H1 (cell line): ENCODE results near the gene MKLN1. TPM values are rescaled to one million over a fixed set of nuclear protein-coding genes. Genes with fewer than 3 reads are reported as not detected.

Source experiments
- CTCF ChIA-PET: fragments of 300-600 bp; sonication (Branson Sonifier 250); formaldehyde crosslinking; loops from one replicate; lab custom pipeline; 2021; ENCODE audit not compliant: partially characterized antibody; lab: Charles Lee
- POLR2A ChIA-PET: fragments of 300-600 bp; sonication (Branson Sonifier 250); formaldehyde crosslinking; loops from one replicate; lab custom pipeline; 2021; ENCODE audit warnings: inconsistent platforms; ENCODE audit not compliant: partially characterized antibody; lab: Charles Lee
- DNase-seq, 2 experiments: peaks; one replicate each; pipeline versions ENCODE4 v3.0.0 to v3.0.0-alpha.2; 2010 to 2022; ENCODE audit warnings: low spot score in 2 of 2, low read depth in 1 of 2, mixed read lengths in 1 of 2
- FAIRE-seq: peaks from 2 replicates; lab custom pipeline; 2011; peaks lifted over from hg19 to GRCh38; lab: Jason Lieb, UNC
- H2AFZ ChIP-seq: 2 replicates; pipeline ENCODE4 v1.8.1; 2012; ENCODE audit warnings: low read length, inconsistent platforms
- H2AK5ac ChIP-seq: 2 replicates; pipeline ENCODE4 v1.6.1; 2013; ENCODE audit warnings: low read depth, low read length
- H2BK120ac ChIP-seq: replicated peaks from 2 replicates; pipeline ENCODE3; 2013; ENCODE audit warnings: low read depth, low read length, inconsistent platforms
- H2BK12ac ChIP-seq: 2 replicates; pipeline ENCODE4 v1.6.1; 2013; ENCODE audit warnings: low read depth, low read length
- H2BK15ac ChIP-seq: 2 replicates; pipeline ENCODE4 v1.6.1; 2013; ENCODE audit warnings: low read length
- H2BK20ac ChIP-seq: 2 replicates; pipeline ENCODE4 v1.6.1; 2013; ENCODE audit warnings: low read length
- H2BK5ac ChIP-seq: 2 replicates; pipeline ENCODE4 v1.6.1; 2013; ENCODE audit warnings: low read depth, low read length
- H3K14ac ChIP-seq: 2 replicates; pipeline ENCODE4 v1.6.1; 2013; ENCODE audit warnings: inconsistent platforms; ENCODE audit not compliant: insufficient read length
- H3K18ac ChIP-seq: 2 replicates; pipeline ENCODE4 v1.6.1; 2013; ENCODE audit warnings: low read length; ENCODE audit errors: extremely low read depth
- H3K23ac ChIP-seq: 2 replicates; pipeline ENCODE4 v1.6.1; 2013; ENCODE audit warnings: inconsistent platforms; ENCODE audit not compliant: insufficient read length
- H3K23me2 ChIP-seq: 2 replicates; pipeline ENCODE4 v1.6.1; 2013; ENCODE audit warnings: low read depth, low read length
- H3K27ac ChIP-seq: 2 replicates; pipeline ENCODE4 v1.6.1; 2011; ENCODE audit warnings: low read depth, low read length, inconsistent platforms
- H3K27me3 ChIP-seq, 4 experiments: replicated peaks in 1 of 4; 1 replicate in 1 of 4; 2 replicates in 3 of 4; pipeline versions ENCODE4 v1.6.1 to v1.8.1; 2011 to 2013; ENCODE audit warnings: low read length in 3 of 4, mild to moderate bottlenecking in 3 of 4, inconsistent platforms in 2 of 4, mixed read lengths in 2 of 4, moderate library complexity in 1 of 4; ENCODE audit not compliant: control insufficient read depth in 3 of 4, insufficient read depth in 3 of 4; ENCODE audit errors: extremely low read depth in 1 of 4
- H3K36me3 ChIP-seq, 4 experiments: 2 replicates each; pipeline versions ENCODE4 v1.6.1 to v1.8.1; 2011 to 2013; ENCODE audit warnings: mild to moderate bottlenecking in 4 of 4, low read length in 3 of 4, moderate library complexity in 2 of 4, control low read depth in 1 of 4, inconsistent platforms in 1 of 4; ENCODE audit not compliant: insufficient read depth in 4 of 4, control insufficient read depth in 2 of 4
- H3K4ac ChIP-seq: replicated peaks from 2 replicates; pipeline ENCODE3; 2013; ENCODE audit warnings: low read length, low read depth, mixed read lengths, inconsistent platforms; ENCODE audit not compliant: insufficient read length
- H3K4me1 ChIP-seq, 4 experiments: replicated peaks in 1 of 4; 1 replicate in 1 of 4; 2 replicates in 3 of 4; pipeline versions ENCODE4 v1.6.1 to v1.8.1; 2011 to 2013; ENCODE audit warnings: low read length in 3 of 4, inconsistent platforms in 2 of 4, mixed read lengths in 1 of 4; ENCODE audit not compliant: insufficient read depth in 4 of 4, control insufficient read depth in 3 of 4
- H3K4me2 ChIP-seq, 2 experiments: 2 replicates each; pipeline versions ENCODE4 v1.6.1 to v1.8.1; 2011 to 2013; ENCODE audit warnings: low read depth in 2 of 2, low read length in 2 of 2, control low read depth in 1 of 2, inconsistent platforms in 1 of 2, mild to moderate bottlenecking in 1 of 2; ENCODE audit not compliant: insufficient read depth in 1 of 2
- H3K4me3 ChIP-seq, 4 experiments: fragments of 200-600, 300-600 bp in 1 of 4; sonication (generic), shearing (Covaris generic), sonication (Bioruptor Twin) in 1 of 4; 2 replicates each; pipeline versions ENCODE4 v1.5.1 to v1.8.1; 2011 to 2016; ENCODE audit warnings: low read length in 4 of 4, low read depth in 3 of 4, control low read depth in 2 of 4, inconsistent platforms in 2 of 4, mild to moderate bottlenecking in 2 of 4, mixed read lengths in 1 of 4, moderate library complexity in 1 of 4; ENCODE audit not compliant: insufficient read depth in 2 of 4; ENCODE audit errors: extremely low read depth in 1 of 4
- H3K56ac ChIP-seq: replicated peaks from 2 replicates; pipeline ENCODE3; 2013; ENCODE audit warnings: low read depth, mild to moderate bottlenecking, mixed read lengths, low read length, inconsistent platforms; ENCODE audit not compliant: insufficient read length
- H3K79me1 ChIP-seq: 2 replicates; pipeline ENCODE4 v1.6.1; 2013; ENCODE audit warnings: low read depth, low read length, control low read depth
- H3K79me2 ChIP-seq, 2 experiments: 2 replicates each; pipeline versions ENCODE4 v1.6.1 to v1.8.1; 2012 to 2013; ENCODE audit warnings: low read length in 2 of 2, mild to moderate bottlenecking in 2 of 2, inconsistent platforms in 1 of 2; ENCODE audit not compliant: insufficient read depth in 2 of 2, control insufficient read depth in 1 of 2
- H3K9ac ChIP-seq, 4 experiments: replicated peaks in 1 of 4; 1 replicate in 1 of 4; 2 replicates in 3 of 4; pipeline versions ENCODE4 v1.6.1 to v1.8.1; 2011 to 2013; ENCODE audit warnings: low read depth in 3 of 4, low read length in 3 of 4, control low read depth in 2 of 4, mild to moderate bottlenecking in 2 of 4, moderate library complexity in 2 of 4, inconsistent platforms in 1 of 4; ENCODE audit errors: extremely low read depth in 1 of 4
- H3K9me3 ChIP-seq, 2 experiments: 2 replicates each; pipeline versions ENCODE4 v1.6.1 to v1.8.1; 2012 to 2013; ENCODE audit warnings: mild to moderate bottlenecking in 2 of 2, moderate library complexity in 2 of 2, control low read depth in 1 of 2, inconsistent platforms in 1 of 2, low read depth in 1 of 2, low read length in 1 of 2, mixed read lengths in 1 of 2; ENCODE audit not compliant: insufficient read depth in 2 of 2
- H4K20me1 ChIP-seq, 2 experiments: replicated peaks in 1 of 2; 2 replicates each; pipeline versions ENCODE3 to v1.8.1; 2011 to 2013; ENCODE audit warnings: inconsistent platforms in 2 of 2, low read length in 2 of 2, mild to moderate bottlenecking in 1 of 2; ENCODE audit not compliant: insufficient read depth in 2 of 2, control insufficient read depth in 1 of 2
- H4K5ac ChIP-seq: 2 replicates; pipeline ENCODE4 v1.6.1; 2013; ENCODE audit warnings: low read length, low read depth, mixed read lengths, inconsistent platforms; ENCODE audit not compliant: insufficient read length
- H4K8ac ChIP-seq: 2 replicates; pipeline ENCODE4 v1.8.0; 2013; ENCODE audit warnings: mild to moderate bottlenecking, moderate library complexity, low read length, inconsistent platforms; ENCODE audit not compliant: insufficient read depth; ENCODE audit errors: extremely low read depth
- H4K91ac ChIP-seq: replicated peaks from 2 replicates; pipeline ENCODE3; 2013; ENCODE audit warnings: low read length, mixed read lengths, inconsistent platforms; ENCODE audit not compliant: insufficient read length
- BACH1 ChIP-seq: IDR thresholded peaks from 2 replicates; pipeline ENCODE4 v1.6.1; 2012; ENCODE audit warnings: low read length, improper control_type of control experiment
- BCL11A ChIP-seq, 2 experiments: IDR thresholded peaks; one replicate each; pipeline ENCODE4 v1.6.1; 2011; ENCODE audit warnings: low read depth in 2 of 2, low read length in 2 of 2, mild to moderate bottlenecking in 2 of 2
- CHD2 ChIP-seq: IDR thresholded peaks from 2 replicates; pipeline ENCODE4 v1.6.1; 2012; ENCODE audit warnings: low read length, improper control_type of control experiment
- GTF2F1 ChIP-seq: IDR thresholded peaks from 2 replicates; pipeline ENCODE4 v1.6.1; 2012; ENCODE audit warnings: low read depth, low read length, improper control_type of control experiment, borderline replicate concordance
- KDM5A ChIP-seq: fragments of 200-600 bp; IDR thresholded peaks from 2 replicates; pipeline ENCODE4 v1.7.1; 2012; ENCODE audit warnings: mild to moderate bottlenecking, low read length, inconsistent platforms, mixed read lengths
- MAFK ChIP-seq: IDR thresholded peaks from 2 replicates; pipeline ENCODE4 v1.6.1; 2012; ENCODE audit warnings: low read depth, mild to moderate bottlenecking, improper control_type of control experiment, low read length
- PHF8 ChIP-seq: fragments of 200-600 bp; sonication (generic); conservative IDR thresholded peaks from 2 replicates; pipeline ENCODE4 v1.7.1; 2012; ENCODE audit warnings: low read depth, mild to moderate bottlenecking, inconsistent platforms, low read length, moderate library complexity
- RBBP5 ChIP-seq: IDR thresholded peaks from 2 replicates; pipeline ENCODE4 v1.7.1; 2012; ENCODE audit warnings: low read depth, mild to moderate bottlenecking, inconsistent platforms, low read length, moderate library complexity, borderline replicate concordance
- SIRT6 ChIP-seq: IDR thresholded peaks from one replicate; pipeline ENCODE4 v1.7.1; 2012; ENCODE audit warnings: low read length, inconsistent platforms
- TEAD4 ChIP-seq: IDR thresholded peaks from 2 replicates; pipeline ENCODE4 v1.6.1; 2012; ENCODE audit warnings: low read depth, low read length, inconsistent platforms, mixed read lengths
- YY1 ChIP-seq: IDR thresholded peaks from 2 replicates; pipeline ENCODE4 v1.6.1; 2011; ENCODE audit warnings: low read depth, mild to moderate bottlenecking, low read length
- WGBS, 2 experiments: shearing (Covaris generic) in 1 of 2; methylation state at CpG; one replicate each; pipeline versions ENCODE4 v1.1.6 to v1.1.7; 2013 to 2015; ENCODE audit warnings: low lambda C conversion rate in 2 of 2, mixed read lengths in 2 of 2, inconsistent platforms in 1 of 2, low coverage in 1 of 2, missing lambda C conversion rate in 1 of 2; ENCODE audit not compliant: insufficient replicate concordance in 2 of 2, insufficient coverage in 1 of 2, insufficient read length in 1 of 2; ENCODE audit errors: extremely low coverage in 1 of 2, missing lambda C conversion rate in 1 of 2; 5-methylcytosine and 5-hydroxymethylcytosine counted together
- polyA plus RNA-seq, 7 experiments: library from polyadenylated mRNA; depleted of rRNA in 3 of 7; stranded (reverse) in 5 of 7; unstranded in 2 of 7; fragments of >200 nt in 5 of 7; fragments of 200-250 nt in 2 of 7; gene quantifications; 1 replicate in 5 of 7; 2 replicates in 1 of 7; 4 replicates in 1 of 7; pipeline versions ENCODE4 v1.2.1 to v1.2.3, GENCODE V29; 2011 to 2013; ENCODE audit warnings: missing spikeins in 2 of 7, mixed read lengths in 2 of 7
- total RNA-seq: library from RNA; stranded (reverse); fragmentation: NEBNext Ultra II Directional; extraction: Animal tissue kit (Norgen Biotek cat#: 25700); gene quantifications from 2 replicates; pipeline ENCODE4 v1.2.1, GENCODE V29; 2021

MKLN1 gene
- total and polyA plus RNA-seq, 2 of the 8 experiments (the other 6 are each of a cell fraction or from before 2014, with no cell fraction given), result 22.3 to 50.9 TPM

DNA sequence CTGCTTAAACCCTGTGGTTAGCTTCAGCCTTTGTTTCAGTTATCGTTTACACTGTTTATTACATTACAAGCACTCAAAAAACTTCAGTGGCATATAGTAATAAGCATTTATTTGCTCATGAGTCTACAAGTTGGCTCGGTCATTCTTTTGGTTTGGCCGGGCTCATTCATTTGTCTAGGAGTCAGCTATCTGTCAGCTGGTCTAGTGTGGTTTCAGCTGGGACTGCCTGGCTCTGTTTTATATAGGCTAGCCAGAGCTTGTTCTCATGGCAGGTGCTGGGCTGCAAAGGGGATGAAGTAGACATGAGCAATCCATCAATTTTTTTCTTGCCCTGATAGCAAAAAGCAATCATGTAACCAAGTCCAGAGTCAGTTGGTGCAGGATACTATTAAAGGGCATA, 103.6 kb downstream of the MKLN1 start:
- no peak overlapping the region for H3K27ac ChIP-seq
- no peak overlapping the region for H3K18ac ChIP-seq
- no peaks in the 10 kb centered on the region for H3K4me1 ChIP-seq
- no peak overlapping the region for H2AFZ ChIP-seq
- no peak overlapping the region for H2BK5ac ChIP-seq
- H4K8ac ChIP-seq, result no peak overlapping the region
- H3K4me2 ChIP-seq, result no peak overlapping the region
- no peak overlapping the region for H3K4me3 ChIP-seq
- H3K23me2 ChIP-seq, result no peaks in the 10 kb centered on the region
- H2BK15ac ChIP-seq, result no peak overlapping the region
- no peaks in the 10 kb centered on the region for H4K20me1 ChIP-seq
- H2BK20ac ChIP-seq, result no peak overlapping the region
- H3K79me2 ChIP-seq, result no peaks in the 10 kb centered on the region
- 91% methylated on average over 3 of the region's 3 CpGs; no CpG with 5 or more reads in 1 of the 2 experiments for WGBS, 2 experiments
- no peaks in the 10 kb centered on the region for H3K27me3 ChIP-seq
- no peak overlapping the region for H4K91ac ChIP-seq
- H2BK120ac ChIP-seq, result no peak overlapping the region
- DNase-seq (no peak), FAIRE-seq (no peak)
- H2BK12ac ChIP-seq, result no peak overlapping the region
- H3K14ac ChIP-seq, result no peak overlapping the region
- H3K9ac ChIP-seq, result no peak overlapping the region
- peaks cover 0 to 17% (median 3%) of the 10 kb centered on the region in 4 experiments; a peak in 3 of 8 replicates for H3K36me3 ChIP-seq
- no peak overlapping the region for H3K23ac ChIP-seq
- H4K5ac ChIP-seq, result no peak overlapping the region
- H2AK5ac ChIP-seq, result no peak overlapping the region
- no peak overlapping the region for H3K56ac ChIP-seq
- CTCF ChIA-PET, result interaction anchor here (0.6 kb wide), 1 partner anchor 173 kb away, joined by 3 read pairs; no protein-coding TSS in a partner anchor
- H3K4ac ChIP-seq, result no peak overlapping the region
- POLR2A ChIA-PET, result interaction anchor here (0.6 kb wide), 2 partner anchors 18 to 253 kb away, joined by 3 read pairs; no protein-coding TSS in a partner anchor
- no peaks in the 10 kb centered on the region for H3K79me1 ChIP-seq
- H3K9me3 ChIP-seq, result no peaks in the 10 kb centered on the region
- no peak for TF ChIP-seq TEAD4
- no peak for TF ChIP-seq PHF8
- no peak for TF ChIP-seq YY1
- no peak for TF ChIP-seq CHD2
- no peak for TF ChIP-seq BACH1
- TF ChIP-seq MAFK, result no peak
- TF ChIP-seq BCL11A (IDR thresholded peaks at IDR 0.05; ENCODE audit: low read depth in 2 of 2, low read length in 2 of 2), result no peak
- TF ChIP-seq RBBP5, result no peak
- no peak for TF ChIP-seq KDM5A
- TF ChIP-seq GTF2F1, result no peak
- no peak for TF ChIP-seq SIRT6
